HK-2 (cell line): ENCODE results near the gene ZFP36.
"Not testable (repeated sequence)": the region's sequence is repeated elsewhere in the genome, so short reads cannot be mapped to it uniquely, and the experiment has no call there.

Source experiments
- DNase-seq: peaks from one replicate; pipeline ENCODE4 v3.0.0-alpha.2; 2018; ENCODE audit not compliant: unreplicated experiment

Gene ZFP36

GRCh38 chr19:39445196-39446111 lies 38.8 kb downstream of the ZFP36 start, which contains the start of gene SUPT5H:
SUPT5H (plus strand) TSS chr19:39445582; CDS start chr19:39445891, 309 bp downstream.
- DNase-seq = peak; percentile 97

GRCh38 chr19:39446365-39447084 lies 39.9 kb downstream of the ZFP36 start:
- DNase-seq = no peak

- DNase-seq = peak; percentile 64
Measured at GRCh38 chr19:39448271-39448670, 41.6 kb downstream of the ZFP36 start.

- no peak for DNase-seq
Measured at GRCh38 chr19:39449116-39449797, 42.6 kb downstream of the ZFP36 start.

GRCh38 chr19:39451257-39451656 lies 44.6 kb downstream of the ZFP36 start:
- not testable (repeated sequence) for DNase-seq
